H9 (cell line): ENCODE measurements around the gene MRPL40. TPM values are rescaled to one million over a fixed set of nuclear protein-coding genes. Genes with fewer than 3 reads are reported as not detected.

Source experiments
- DNase-seq: peaks from one replicate; pipeline ENCODE4 v3.0.0-alpha.2; 2017
- H2AFZ ChIP-seq: one replicate; pipeline ENCODE4 v1.6.1; 2013; ENCODE audit warnings: mild to moderate bottlenecking, low read length, control low read depth, moderate library complexity
- H2AK5ac ChIP-seq: 2 replicates; pipeline ENCODE4 v1.6.1; 2013; ENCODE audit warnings: low read length, control low read depth, mixed read lengths; ENCODE audit not compliant: insufficient read length
- H2BK120ac ChIP-seq: one replicate; pipeline ENCODE4 v1.6.1; 2013; ENCODE audit warnings: low read depth, mild to moderate bottlenecking, low read length, control low read depth, inconsistent platforms; ENCODE audit not compliant: poor library complexity, severe bottlenecking
- H2BK12ac ChIP-seq: 2 replicates; pipeline ENCODE4 v1.6.1; 2013; ENCODE audit warnings: low read length, control low read depth, mixed read lengths, low read depth; ENCODE audit not compliant: insufficient read length
- H2BK15ac ChIP-seq: 2 replicates; pipeline ENCODE4 v1.6.1; 2013; ENCODE audit warnings: low read depth, low read length, control low read depth
- H2BK20ac ChIP-seq: one replicate; pipeline ENCODE4 v1.6.1; 2013; ENCODE audit warnings: low read depth, mild to moderate bottlenecking, low read length, control low read depth, inconsistent platforms; ENCODE audit not compliant: poor library complexity, severe bottlenecking
- H2BK5ac ChIP-seq: 2 replicates; pipeline ENCODE4 v1.6.1; 2013; ENCODE audit warnings: low read length, control low read depth, mixed read lengths; ENCODE audit not compliant: insufficient read length
- H3K14ac ChIP-seq: 2 replicates; pipeline ENCODE4 v1.6.1; 2013; ENCODE audit warnings: low read length, control low read depth; ENCODE audit not compliant: insufficient read depth
- H3K18ac ChIP-seq: 2 replicates; pipeline ENCODE4 v1.6.1; 2013; ENCODE audit warnings: low read depth, mild to moderate bottlenecking, mixed read lengths, low read length, control low read depth; ENCODE audit not compliant: insufficient read length
- H3K23ac ChIP-seq: 2 replicates; pipeline ENCODE4 v1.6.1; 2013; ENCODE audit warnings: low read length, control low read depth, mixed read lengths, low read depth; ENCODE audit not compliant: insufficient read length
- H3K23me2 ChIP-seq: 2 replicates; pipeline ENCODE4 v1.6.1; 2013; ENCODE audit warnings: low read depth, mild to moderate bottlenecking, mixed read lengths, low read length, control low read depth; ENCODE audit not compliant: insufficient read length, poor library complexity, severe bottlenecking
- H3K27ac ChIP-seq: 2 replicates; pipeline ENCODE4 v1.5.1; 2013; ENCODE audit warnings: low read length, control low read depth, mixed read lengths, low read depth; ENCODE audit not compliant: insufficient read length
- H3K27me3 ChIP-seq: 2 replicates; pipeline ENCODE4 v1.6.1; 2013; ENCODE audit warnings: low read length, control low read depth, inconsistent platforms; ENCODE audit not compliant: insufficient read depth
- H3K4ac ChIP-seq: 2 replicates; pipeline ENCODE4 v1.6.1; 2013; ENCODE audit warnings: low read depth, mild to moderate bottlenecking, control low read depth, inconsistent platforms, low read length, moderate library complexity
- H3K4me1 ChIP-seq: 2 replicates; pipeline ENCODE4 v1.6.1; 2013; ENCODE audit warnings: low read length, control low read depth, inconsistent platforms; ENCODE audit not compliant: insufficient read depth
- H3K4me2 ChIP-seq: 2 replicates; pipeline ENCODE4 v1.6.1; 2013; ENCODE audit warnings: low read length, control low read depth, mixed read lengths; ENCODE audit not compliant: insufficient read length, insufficient read depth
- H3K56ac ChIP-seq: 2 replicates; pipeline ENCODE4 v1.6.1; 2013; ENCODE audit warnings: low read depth, mild to moderate bottlenecking, mixed read lengths, low read length, control low read depth; ENCODE audit not compliant: insufficient read length
- H3K79me1 ChIP-seq: 2 replicates; pipeline ENCODE4 v1.6.1; 2013; ENCODE audit warnings: low read depth, mild to moderate bottlenecking, moderate library complexity, low read length, control low read depth, inconsistent platforms; ENCODE audit not compliant: insufficient read depth, poor library complexity, severe bottlenecking
- H3K79me2 ChIP-seq: 2 replicates; pipeline ENCODE4 v1.6.1; 2013; ENCODE audit warnings: low read length, control low read depth, inconsistent platforms; ENCODE audit not compliant: insufficient read depth
- H3K9ac ChIP-seq: 2 replicates; pipeline ENCODE4 v1.6.1; 2013; ENCODE audit warnings: low read length, control low read depth, mixed read lengths; ENCODE audit not compliant: insufficient read length; ENCODE audit errors: extremely low read depth
- H3K9me3 ChIP-seq: one replicate; pipeline ENCODE4 v1.6.1; 2013; ENCODE audit warnings: low read depth, low read length, inconsistent platforms; ENCODE audit not compliant: control insufficient read depth
- H3T11ph ChIP-seq: one replicate; pipeline ENCODE4 v1.6.1; 2013; ENCODE audit warnings: mild to moderate bottlenecking, low read length, control low read depth, inconsistent platforms
- H4K20me1 ChIP-seq: one replicate; pipeline ENCODE4 v1.6.1; 2013; ENCODE audit not compliant: control insufficient read depth, insufficient read length, insufficient read depth
- H4K5ac ChIP-seq: 2 replicates; pipeline ENCODE4 v1.6.1; 2013; ENCODE audit warnings: low read depth, mild to moderate bottlenecking, mixed read lengths, low read length, control low read depth; ENCODE audit not compliant: insufficient read length
- H4K8ac ChIP-seq: replicated peaks from 2 replicates; pipeline ENCODE4 v1.6.1; 2013; ENCODE audit warnings: low read length, control low read depth, mixed read lengths, low read depth; ENCODE audit not compliant: insufficient read length
- H4K91ac ChIP-seq: 2 replicates; pipeline ENCODE4 v1.6.1; 2013; ENCODE audit warnings: low read depth, mild to moderate bottlenecking, moderate library complexity, mixed read lengths, low read length, control low read depth; ENCODE audit not compliant: insufficient read length
- H3K27ac Mint-ChIP-seq, 3 experiments: 2 replicates in 2 of 3; 3 replicates in 1 of 3; pipeline ENCODE4 v1.8.0; 2020 to 2021; ENCODE audit warnings: mixed read lengths in 3 of 3, mild to moderate bottlenecking in 1 of 3, moderate library complexity in 1 of 3
- H3K27me3 Mint-ChIP-seq: 2 replicates; pipeline ENCODE4 v1.8.0; 2021; ENCODE audit warnings: low read depth, mild to moderate bottlenecking, moderate library complexity, mixed read lengths
- H3K36me3 Mint-ChIP-seq, 3 experiments: 2 replicates in 2 of 3; 3 replicates in 1 of 3; pipeline ENCODE4 v1.8.0; 2020 to 2021; ENCODE audit warnings: low read depth in 3 of 3, mixed read lengths in 3 of 3; ENCODE audit not compliant: insufficient read depth in 1 of 3
- H3K4me1 Mint-ChIP-seq, 2 experiments: 2 replicates each; pipeline ENCODE4 v1.8.0; 2020; ENCODE audit warnings: mixed read lengths in 2 of 2
- H3K4me3 Mint-ChIP-seq, 2 experiments: 2 replicates in 1 of 2; 3 replicates in 1 of 2; pipeline ENCODE4 v1.8.0; 2020 to 2021; ENCODE audit warnings: mild to moderate bottlenecking in 2 of 2, mixed read lengths in 2 of 2, moderate library complexity in 1 of 2
- H3K9me3 Mint-ChIP-seq, 2 experiments: 2 replicates in 1 of 2; 3 replicates in 1 of 2; pipeline ENCODE4 v1.8.0; 2020; ENCODE audit warnings: mild to moderate bottlenecking in 2 of 2, mixed read lengths in 2 of 2, moderate library complexity in 1 of 2
- WGBS: extraction: QIAGEN DNeasy Blood & Tissue Kit; methylation state at CpG from one replicate; pipeline ENCODE4 v1.1.7; 2013; ENCODE audit warnings: missing lambda C conversion rate, low lambda C conversion rate, mixed read lengths; ENCODE audit not compliant: insufficient read length; ENCODE audit errors: extremely low coverage; 5-methylcytosine and 5-hydroxymethylcytosine counted together
- total RNA-seq: library from RNA; stranded (reverse); gene quantifications from 2 replicates; pipeline ENCODE4 v1.2.1, GENCODE V29; 2021
- TF ChIP-seq, protein P1 (sequence below): fragments of 200-600 bp; sonication (generic); conservative IDR thresholded peaks from 3 replicates; pipeline ENCODE4 v1.8.0; 2021; ENCODE audit warnings: antibody characterized with exemption, mild to moderate bottlenecking

MRPL40 gene
- total RNA-seq, 1 experiment from 2014 or later = 15.2 TPM

DNA sequence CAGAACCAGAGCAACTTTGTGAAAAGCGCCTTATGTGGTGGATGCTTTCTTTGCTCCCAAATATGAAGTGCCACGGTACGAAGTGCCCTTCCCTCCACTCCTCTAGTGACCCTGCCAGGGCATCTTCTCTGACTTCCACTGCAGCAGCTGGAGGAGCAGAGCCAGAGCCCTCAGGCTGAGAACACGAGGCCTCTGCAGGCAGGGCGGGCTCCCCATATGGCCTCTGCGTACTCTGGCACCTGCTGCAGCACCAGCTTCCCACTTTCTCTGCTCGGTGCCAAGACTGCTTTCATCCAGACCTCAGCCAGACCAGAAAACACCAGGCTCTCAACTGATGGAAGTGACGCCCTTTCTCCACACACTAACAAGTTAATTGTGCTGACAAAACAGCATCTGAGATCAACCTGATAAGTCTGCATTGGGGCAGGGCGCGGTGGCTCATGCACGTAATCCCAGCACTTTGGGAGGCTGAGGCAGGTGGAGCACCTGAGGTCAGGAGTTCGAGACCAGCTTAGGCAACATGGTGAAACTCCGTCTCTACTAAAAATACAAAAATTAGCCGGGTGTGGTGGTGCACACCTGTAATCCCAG is 33.9 kb downstream of the MRPL40 start:
- Mint-ChIP-seq H3K4me1 (no peaks in the 10 kb centered on the region), H3K4me3 (no peak overlapping the region), H3K9me3 (no peaks in the 10 kb centered on the region; a peak in 1 of 5 replicates), H3K36me3 (peaks cover 35 to 85% (median 61%) of the 10 kb centered on the region in 3 experiments; a peak in 6 of 7 replicates), H3K27ac (no peak overlapping the region), H3K27me3 (no peaks in the 10 kb centered on the region; the same call in 1 of the 2 replicates)
- H2BK20ac ChIP-seq = no peak overlapping the region
- no peak overlapping the region for H2BK12ac ChIP-seq
- H3K18ac ChIP-seq = no peak overlapping the region
- H3K9me3 ChIP-seq = no peaks in the 10 kb centered on the region
- no peaks in the 10 kb centered on the region for H4K20me1 ChIP-seq
- no peak overlapping the region for H3K56ac ChIP-seq
- no peak overlapping the region for H4K8ac ChIP-seq
- H3K14ac ChIP-seq = no peak overlapping the region
- WGBS = no CpG with 5 or more reads among the region's 14 CpGs
- no peak overlapping the region for H2BK120ac ChIP-seq
- H3K9ac ChIP-seq = no peak overlapping the region
- H3K23me2 ChIP-seq = no peaks in the 10 kb centered on the region
- no peak overlapping the region for H3K4ac ChIP-seq
- H4K91ac ChIP-seq = no peak overlapping the region
- H2BK5ac ChIP-seq = no peak overlapping the region
- H3K4me2 ChIP-seq = no peak overlapping the region
- no peaks in the 10 kb centered on the region for H3K27me3 ChIP-seq
- no peak for DNase-seq
- H2BK15ac ChIP-seq = no peak overlapping the region
- no peak overlapping the region for H3T11ph ChIP-seq
- H2AFZ ChIP-seq = no peak overlapping the region
- no peak overlapping the region for H4K5ac ChIP-seq
- no peaks in the 10 kb centered on the region for H3K4me1 ChIP-seq
- H3K27ac ChIP-seq = no peak overlapping the region
- H3K23ac ChIP-seq = no peak overlapping the region
- TF ChIP-seq, protein P1, sequence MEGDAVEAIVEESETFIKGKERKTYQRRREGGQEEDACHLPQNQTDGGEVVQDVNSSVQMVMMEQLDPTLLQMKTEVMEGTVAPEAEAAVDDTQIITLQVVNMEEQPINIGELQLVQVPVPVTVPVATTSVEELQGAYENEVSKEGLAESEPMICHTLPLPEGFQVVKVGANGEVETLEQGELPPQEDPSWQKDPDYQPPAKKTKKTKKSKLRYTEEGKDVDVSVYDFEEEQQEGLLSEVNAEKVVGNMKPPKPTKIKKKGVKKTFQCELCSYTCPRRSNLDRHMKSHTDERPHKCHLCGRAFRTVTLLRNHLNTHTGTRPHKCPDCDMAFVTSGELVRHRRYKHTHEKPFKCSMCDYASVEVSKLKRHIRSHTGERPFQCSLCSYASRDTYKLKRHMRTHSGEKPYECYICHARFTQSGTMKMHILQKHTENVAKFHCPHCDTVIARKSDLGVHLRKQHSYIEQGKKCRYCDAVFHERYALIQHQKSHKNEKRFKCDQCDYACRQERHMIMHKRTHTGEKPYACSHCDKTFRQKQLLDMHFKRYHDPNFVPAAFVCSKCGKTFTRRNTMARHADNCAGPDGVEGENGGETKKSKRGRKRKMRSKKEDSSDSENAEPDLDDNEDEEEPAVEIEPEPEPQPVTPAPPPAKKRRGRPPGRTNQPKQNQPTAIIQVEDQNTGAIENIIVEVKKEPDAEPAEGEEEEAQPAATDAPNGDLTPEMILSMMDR = no peak
- H2AK5ac ChIP-seq = no peak overlapping the region
- H3K79me1 ChIP-seq = no peaks in the 10 kb centered on the region
- no peaks in the 10 kb centered on the region for H3K79me2 ChIP-seq
